Measurements from ENCODE around the gene CYTH4.
"Not testable (repeated sequence)": the region's sequence is repeated elsewhere in the genome, so short reads cannot be mapped to it uniquely, and the experiment has no call there.

The CYTH4 gene

DNA sequence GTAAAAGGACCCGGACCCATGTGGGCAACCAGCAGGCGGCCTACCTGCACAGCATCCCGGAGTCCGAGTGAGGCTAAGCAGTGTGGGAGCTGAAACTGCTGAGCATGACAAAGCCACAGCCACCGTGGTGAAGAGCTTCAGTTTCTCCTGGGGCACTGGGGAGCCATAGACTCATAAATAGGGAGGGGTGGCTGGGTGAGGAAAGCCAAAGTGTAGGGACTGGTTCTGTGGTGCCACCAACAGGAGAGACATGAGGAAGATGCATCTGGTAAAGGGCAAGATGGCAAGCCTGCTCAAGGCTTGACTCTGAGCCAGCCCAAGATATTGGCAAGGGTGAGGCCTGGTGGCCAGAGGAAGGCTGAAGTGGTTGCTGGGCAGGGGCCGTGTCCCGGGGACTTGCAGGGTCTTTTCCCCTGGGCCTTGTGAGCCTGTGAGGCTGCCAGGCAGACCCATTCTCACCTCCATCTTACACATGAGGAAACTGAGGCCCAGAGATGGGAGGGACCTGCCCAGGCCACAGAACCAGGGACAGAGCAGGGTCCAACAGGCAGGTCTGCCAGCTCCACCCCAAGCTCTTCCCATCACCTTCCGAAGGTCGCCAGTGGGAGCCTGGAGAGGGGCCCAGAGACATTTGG lies 30.4 kb downstream of the CYTH4 start:
- no peak for DNase-seq

DNA sequence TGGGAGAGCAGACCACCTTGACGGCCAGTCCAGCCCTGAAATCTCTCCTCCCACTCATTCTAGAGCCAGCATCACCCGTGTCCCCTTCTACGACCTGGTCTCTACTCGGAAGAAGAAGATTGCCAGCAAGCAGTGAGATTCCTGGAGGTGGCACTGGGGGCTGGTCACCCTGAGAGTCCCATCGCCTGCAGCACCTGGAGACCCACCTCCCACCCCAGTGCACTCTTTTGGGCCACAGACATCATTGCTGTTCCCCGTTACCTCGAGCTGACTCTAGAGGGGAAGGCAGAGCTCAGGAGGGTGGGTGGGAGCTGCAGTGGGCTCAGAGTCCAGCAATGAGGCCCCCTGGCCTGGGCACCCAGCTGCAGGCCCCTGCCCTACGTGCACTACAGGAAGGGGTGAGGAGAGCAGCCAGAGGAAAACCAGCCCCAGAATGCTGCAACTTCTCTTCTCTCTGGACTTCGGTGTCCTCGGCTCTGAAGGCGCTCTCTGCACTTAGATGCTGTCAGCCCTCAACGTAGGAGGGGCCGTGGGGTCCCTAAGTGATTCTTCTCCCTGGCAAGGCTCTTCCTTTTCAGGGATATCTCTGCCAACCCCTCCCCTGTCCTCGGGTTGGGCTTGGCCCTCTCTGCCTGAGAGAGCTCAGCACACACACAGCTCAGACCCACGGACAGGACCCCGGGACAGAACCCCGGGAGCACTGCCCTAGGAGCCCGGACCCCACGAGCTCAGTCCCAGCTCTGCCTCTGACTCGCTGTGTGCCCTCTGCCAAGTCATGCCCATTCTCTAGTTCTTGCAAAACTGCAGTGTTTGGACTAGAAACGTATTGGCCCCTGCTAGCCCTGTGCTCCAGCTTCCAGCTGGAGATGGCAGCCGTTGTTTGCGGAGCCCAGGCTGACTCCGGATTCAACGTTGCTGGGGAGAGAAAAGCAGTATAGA lies 31.3 kb downstream of the CYTH4 start:
- no peak for DNase-seq

DNA sequence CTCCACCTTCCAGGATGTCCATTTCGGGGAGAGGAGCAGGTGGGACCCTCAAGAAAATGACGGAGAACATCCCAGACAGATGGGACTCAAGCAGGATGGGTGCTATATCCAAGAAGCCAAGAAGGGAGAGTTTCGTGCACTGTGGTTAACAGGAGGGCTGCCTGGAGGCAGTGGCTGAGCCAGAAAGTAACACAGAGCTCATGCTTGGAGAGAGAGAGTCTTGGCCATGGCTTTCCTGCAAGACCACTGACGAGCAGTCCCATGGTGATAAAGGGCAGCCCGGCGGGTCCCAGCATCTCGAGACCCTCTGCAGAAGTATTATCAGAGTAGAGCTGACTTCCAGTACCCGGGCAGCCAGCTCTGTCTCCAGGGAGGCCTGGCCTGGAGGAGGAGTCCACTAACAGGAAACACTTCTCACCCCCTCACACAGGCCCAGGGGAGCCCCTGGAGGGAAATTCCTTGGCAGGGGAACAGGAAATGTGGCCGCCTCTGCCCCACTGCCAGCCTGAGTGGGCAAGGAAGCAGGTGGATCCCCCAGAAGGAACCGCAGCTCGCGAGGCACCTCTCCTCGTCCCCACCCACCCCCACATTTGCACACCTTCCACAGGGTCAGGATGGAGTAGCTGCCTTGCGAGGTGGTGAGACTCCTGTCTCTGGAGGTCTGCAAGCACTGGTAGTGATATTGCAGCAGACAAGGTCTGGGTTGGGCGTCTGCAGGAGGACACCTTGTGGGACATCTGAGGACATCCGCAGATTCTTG lies 32.2 kb downstream of the CYTH4 start:
- DNase-seq = no peak

DNA sequence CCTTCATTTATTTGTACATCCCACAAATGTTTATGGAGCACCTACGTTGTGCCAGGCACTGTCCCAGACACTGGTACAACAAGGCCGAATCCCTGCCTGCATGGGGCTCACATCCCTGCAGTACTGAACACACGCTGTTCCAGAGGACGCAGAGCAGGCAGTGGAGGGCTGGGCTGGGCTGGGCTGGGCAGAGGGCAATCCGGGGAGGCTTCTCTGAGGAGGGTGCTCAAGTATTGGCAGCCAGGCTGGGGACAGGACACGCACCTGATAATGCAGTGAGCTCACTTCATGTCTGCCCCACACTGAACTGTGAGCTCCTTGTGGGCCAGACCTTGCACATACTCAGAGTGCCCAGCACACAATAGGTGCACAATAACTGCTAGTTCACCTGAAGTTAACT lies 34.1 kb downstream of the CYTH4 start:
- no peak for DNase-seq

DNA sequence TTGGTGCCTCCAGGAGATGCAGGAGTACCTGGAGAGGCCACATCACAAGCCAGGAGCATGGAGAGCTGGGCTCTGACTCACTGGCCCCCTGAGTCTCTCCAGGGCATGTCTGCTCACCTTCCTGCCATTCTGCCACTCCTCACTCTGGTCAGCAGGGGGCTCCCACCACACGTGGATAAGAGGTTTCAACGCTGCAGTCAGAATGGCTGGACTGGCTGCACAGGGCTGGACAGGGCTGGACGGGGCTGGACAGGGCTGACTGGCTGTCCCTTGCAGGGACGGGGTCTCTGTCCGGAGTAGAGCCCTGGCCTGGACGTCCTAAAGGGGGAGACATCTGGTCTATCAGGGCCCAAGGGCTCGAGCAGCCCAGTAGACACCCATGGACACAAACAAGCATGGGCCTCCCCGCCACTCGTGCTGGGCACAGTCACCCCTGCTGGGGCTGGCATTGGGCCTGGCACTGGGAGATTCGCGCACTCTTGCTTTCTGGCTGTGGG lies 34.6 kb downstream of the CYTH4 start:
- DNase-seq = no peak

DNA sequence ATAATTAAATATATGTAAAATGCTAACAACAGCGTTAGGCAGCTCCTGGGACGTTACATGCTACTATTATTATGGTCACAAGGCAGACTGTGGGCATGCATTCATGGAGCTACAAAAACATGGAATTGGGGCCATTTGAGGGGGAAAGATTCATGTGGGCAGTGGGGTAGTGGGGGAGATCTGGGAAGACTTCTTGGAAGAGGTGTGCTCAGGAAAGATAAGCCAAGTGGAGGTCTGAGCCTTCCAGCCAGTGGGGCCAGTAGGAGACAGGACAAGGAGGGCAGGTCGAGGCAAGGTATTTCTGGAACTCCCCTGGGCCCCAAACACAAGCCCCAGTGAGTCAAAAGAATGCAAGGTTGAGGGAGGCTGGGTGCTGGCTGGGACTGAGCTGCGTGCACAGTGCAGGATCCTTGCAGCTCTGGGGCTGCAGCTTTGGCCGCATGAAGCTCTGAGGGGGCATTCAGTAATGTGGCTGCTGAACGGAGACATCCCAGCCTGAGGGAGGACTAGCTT lies 35.4 kb downstream of the CYTH4 start:
- DNase-seq = no peak

DNA sequence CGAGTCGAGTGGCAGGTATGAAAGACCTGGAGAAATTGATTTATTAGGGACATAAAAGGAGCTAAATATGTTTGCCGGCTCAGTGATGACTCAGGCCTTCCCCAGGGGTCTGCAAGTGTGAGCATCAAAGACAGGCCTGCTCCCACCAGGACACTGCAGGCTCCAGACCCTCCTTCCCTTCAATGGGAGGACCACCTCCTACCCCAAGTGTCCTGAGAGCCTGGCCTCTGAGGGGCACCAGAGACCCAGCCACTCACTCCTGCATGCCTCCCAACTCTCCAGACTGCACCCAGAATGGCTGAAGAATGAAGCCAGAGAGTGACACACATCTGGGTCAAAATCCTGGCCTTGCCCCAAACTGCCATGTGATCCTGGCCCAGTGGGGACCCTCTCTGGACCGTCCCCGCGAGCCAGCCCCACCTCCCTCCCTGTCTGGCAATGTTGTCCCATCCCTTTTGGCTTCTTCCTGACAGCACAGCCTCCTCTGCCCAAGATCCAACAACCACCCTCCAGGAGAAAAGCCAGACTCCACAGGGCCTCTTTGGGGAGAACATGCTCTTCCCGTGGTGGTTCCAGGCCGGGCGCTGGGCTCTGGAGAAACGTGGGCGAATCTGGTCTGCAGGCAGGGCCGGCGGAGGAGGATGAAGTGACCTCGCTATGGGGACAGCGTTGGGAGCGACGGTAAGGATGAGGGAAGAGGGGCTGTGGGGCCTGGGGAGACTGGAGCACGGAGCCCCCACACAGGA lies 36.2 kb downstream of the CYTH4 start:
- DNase-seq = no peak

DNA sequence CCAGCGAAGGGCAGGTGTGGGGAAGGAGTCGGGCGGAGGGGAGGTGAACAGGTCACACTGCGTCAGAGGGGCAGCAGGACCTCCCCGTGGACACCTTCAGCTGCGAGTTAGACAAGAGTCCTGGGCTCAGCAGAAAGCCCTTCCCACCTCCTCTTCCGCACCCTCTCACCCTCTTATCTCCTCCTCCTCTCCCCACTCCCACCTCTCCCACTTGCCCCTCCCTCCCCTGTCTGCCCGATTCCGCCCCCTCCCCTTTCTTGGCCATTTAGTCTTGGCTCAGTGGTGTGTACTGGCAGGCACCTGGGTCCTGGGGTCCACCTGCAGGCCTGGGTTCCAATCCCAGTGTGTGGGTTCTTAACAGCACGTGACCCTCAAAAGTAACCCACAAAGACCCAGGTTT lies 37.2 kb downstream of the CYTH4 start:
- DNase-seq = no peak

DNA sequence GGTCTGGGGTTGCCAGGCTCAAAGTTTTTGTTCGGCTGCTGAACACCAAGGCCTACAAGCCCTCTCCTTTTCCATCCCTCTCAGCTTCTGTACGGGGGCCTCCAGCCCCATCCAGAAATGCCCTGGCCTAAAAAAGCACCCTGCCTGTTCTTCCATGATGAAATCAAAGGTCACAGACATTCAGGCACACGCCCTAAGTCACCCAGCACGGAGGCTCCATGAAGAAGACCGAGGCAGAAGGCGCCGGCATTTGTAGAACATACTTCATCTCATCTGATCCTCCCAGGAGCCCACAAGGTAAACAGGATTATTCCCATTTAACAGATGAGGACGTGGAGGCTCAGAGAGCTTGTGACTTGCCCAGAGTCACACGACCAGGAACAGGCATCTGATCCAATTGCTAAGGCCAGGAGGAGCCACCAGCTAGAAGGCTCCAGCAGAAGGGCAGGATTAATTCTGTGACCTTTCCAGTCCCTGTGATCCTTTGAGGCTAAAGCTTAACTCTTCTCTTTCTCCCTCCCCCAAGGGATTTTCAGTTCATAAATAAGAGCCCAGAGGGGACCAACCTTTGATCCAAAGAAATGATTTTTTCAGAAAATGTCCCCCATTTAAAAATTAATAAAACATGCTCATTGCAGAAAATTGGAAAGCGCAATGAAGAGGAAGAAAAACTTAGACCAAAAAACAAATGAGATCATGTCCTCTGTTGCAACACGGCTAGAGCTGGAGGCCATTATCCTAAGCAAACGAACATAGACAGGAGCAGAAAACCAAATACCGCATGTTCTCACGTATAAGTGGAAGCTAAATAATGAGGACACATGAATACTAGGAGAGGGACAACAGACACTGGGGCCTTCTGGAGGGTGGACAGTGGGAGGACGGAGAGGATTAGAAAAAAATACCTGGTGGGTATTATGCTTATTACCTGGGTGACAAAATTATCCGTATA lies 38.7 kb downstream of the CYTH4 start:
- DNase-seq = no peak

DNA sequence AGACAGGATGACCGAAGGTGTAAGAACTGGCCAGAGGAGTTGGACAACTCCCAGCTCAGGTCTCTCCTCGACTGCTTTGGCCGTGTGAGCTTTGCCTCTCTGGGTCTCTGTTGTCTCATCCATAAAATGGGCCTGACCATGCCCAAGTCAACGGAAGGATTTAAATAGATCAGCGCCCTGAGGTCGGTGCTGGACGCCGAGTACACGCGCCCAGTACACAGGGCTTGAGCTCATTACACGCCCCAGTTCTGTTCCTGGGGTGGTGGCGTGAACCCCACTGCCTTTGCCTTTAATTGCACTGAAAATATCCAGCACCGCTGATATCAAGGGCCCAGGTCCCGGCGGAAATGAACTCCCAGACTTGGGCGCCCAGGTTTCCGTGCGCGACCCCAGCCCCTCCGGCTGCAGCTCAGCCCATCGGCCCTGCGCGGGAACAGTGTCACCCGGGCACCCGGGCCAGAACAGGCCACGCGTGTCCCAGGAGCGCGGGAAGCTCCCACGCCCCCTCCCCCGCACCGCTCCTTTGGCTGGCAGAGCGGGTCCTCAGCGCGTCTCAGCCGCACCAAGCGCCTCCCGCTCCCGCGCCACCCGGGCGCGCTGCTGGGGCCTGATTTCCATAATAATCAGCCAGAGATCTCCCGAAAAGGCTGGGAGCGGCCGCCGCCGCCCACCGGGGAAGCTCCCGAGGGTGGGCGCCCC lies 42.2 kb downstream of the CYTH4 start:
- no peak for DNase-seq

DNA sequence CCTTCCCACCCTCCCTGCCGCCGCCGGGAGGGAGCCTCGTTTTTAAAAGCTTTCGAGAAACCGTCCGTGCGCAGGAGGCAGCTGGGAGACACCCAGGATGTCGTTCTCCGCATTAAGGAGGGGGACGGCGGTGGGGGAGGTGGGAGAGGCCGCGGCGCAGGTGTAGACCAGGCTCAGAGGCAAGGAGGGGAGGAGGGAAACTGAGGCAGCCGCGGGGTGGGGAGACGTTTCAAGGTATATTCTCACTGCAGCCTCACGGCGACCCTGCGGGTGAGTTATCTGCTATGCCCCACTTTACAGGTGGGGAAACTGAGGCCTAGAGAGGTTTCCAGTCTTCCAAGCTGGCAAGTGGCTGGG lies 42.7 kb downstream of the CYTH4 start:
- no peak for DNase-seq

DNA sequence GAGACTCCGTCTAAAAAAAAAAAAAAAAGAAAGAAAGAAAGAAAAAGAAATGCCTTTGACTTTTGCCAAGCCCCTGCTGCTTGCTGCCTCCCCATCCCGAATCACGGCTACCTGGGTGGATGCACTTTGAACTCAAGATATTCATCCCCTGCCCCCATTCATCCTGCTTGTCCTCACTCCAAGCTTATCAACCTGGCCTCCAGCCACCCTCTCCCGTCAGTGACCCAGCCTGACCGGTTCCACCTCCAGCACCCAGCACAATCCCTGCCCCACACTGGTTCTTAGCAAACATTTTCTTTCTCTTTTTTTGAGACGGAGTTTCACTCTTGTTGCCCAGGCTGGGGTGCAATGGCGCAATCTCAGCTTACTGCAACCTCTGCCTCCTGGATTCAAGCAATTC lies 44.4 kb downstream of the CYTH4 start:
- no peak for DNase-seq

DNA sequence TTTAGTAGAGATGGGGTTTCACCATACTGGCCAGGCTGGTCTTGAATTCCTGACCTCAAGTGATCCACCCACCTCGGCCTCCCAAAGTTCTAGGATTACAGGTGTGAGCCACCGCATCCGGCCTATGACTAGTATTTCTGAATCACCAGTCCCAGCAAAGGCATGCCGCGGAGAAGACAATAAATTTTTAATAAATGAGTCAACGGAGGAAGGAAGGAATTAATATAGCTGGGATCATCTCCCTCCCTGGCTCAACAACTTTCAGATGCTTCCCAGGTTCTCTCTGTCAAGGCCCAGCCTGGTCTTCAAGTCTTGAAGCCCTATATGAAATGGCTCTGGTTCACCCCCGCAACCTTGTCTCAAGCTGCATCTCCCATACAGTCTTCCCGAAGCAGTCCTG lies 45.7 kb downstream of the CYTH4 start:
- no peak for DNase-seq

DNA sequence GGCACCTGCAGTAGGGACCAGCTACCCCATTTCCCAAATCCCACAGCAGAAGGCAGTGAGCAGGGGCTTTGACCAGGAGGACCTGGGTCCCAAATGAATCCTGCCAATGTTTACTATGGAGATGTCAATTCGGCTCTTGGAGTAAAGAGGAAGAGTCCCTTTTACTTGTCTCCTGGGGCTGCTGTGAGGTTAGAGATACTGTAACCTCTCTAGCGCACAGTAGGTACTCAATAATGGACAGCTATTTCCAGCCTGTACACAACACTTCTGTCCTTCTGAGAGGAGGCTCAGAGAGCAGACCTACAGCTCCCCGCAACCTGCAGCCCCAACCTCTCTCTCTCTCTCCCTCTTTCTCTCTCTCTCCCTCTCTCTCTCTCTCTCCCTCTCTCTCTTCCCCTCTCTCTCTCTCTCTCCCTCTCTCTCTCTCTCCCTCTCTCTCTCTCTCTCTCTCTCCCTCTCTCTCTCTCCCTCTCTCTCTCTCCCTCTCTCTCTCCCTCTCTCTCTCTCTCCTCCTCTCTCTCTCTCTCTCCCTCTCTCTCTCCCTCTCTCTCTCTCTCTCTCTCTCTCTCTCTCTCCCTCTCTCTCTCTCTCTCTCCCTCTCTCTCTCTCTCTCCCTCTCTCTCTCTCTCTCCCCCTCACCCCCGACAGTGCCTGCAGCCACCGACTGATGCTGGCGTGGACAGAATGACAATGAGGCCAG lies 46.4 kb downstream of the CYTH4 start:
- not testable (repeated sequence) for DNase-seq

DNA sequence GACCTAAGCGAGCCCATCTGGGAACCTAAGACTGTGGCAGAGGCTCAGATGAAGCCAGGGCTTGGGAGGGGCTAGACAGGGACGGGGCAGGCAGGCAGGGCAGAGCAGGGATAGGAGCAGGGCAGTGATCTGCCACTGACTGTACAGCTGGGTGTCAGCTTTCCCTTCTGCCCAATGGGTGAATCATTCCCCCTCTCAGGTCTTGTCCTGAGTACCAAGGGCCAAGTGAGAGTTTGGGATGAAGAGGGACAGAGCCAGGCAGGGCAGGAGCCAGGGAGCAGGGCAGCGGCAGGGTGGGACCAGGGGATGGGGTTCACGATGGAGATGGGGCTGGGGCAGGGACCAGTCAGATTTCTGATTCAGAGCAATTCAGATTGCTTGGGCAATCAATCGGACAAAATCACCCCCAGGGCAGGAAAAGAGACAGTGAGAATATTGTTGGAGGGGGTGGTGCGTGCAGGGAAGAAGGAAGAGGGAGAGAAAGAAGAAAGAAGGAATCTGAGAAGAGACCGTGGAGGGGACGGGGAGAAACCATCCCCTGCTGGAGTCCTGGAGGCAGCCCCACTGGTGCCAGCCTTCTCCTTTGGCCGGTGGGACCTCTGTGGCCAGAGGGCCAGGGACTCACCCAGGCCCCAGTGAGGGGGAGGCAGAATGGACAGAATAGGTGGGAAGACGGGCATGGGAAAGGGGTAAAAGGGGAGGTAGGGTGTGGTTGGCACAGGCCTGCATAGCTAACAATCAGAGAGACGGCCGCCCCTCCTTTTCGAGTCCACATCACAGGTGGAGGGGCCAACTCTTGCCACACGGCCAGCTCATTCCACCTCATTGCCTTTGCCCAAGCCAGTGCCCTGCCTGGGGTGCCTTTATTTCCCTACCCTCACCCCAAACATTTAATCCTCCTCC lies 47.2 kb downstream of the CYTH4 start:
- no peak for DNase-seq

DNA sequence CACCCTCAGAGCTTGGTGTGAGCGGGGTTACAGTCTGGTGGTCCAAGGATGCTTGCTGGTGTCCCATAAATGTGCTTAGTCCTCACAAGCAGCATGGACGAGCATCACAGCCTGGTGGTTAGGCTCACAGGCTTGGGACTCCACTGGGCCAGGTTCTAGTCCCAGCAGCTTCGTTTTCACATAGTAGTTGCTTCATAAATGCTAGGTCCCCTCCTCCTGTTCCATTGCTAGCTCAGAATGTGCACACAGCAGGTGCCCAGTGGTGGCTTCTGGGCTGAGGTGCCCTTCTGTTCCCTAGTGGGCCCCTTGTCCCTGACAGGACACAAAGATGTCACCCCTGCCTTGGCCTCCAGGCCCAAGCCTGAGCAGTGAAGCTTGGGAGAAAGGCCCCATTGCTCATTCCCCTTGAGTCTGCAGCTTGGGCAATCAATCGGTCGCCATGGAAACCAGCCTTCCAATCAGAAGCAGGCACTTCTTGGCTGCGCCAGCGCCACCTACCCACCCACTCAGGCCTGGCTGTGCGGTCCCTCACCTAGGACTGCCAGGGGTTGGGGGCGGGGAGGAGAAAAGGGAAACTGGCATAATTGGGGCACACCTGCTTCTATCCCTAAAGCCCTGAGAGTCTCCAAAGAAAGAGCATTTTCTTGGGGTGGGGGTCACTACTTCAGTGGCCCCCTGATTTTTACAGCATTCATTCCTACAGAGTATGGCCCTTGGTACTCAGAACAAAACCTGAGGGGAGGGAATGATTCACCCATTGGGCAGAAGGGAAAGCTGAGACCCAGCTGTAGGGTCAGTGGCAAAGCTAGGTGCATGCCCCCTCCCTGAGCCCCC lies 48.1 kb downstream of the CYTH4 start:
- no peak for DNase-seq

DNA sequence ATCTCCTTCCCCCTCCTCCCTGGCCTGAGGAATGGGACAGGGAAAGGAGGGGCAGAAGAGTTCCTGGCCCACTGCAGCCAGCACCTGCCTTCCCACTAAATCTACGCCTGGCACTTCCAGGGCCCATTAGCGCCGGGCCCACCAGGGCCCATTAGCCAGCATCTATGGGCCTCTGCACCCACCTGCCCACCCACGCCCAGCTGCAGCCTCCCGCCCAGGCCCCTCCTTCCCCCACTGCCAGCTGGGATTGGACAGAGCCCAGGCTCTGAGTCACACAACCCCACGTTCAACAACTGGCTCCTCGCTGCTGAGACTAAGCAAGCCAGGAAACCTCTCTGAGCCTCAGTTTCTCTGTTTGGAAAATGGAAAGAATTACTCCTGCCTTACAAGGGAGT lies 48.7 kb downstream of the CYTH4 start:
- DNase-seq = no peak
